OCI-LY3 (cell line): ENCODE data around the gene ARHGEF28.

Experiments used
- CTCF ChIP-seq: fragments of 200-600, 300-600 bp; sonication (generic); IDR thresholded peaks from 2 replicates; pipeline ENCODE4 v1.5.1; 2014; ENCODE audit warnings: antibody characterized with exemption, low read length, low read depth
- EZH2phosphoT487 ChIP-seq: fragments of 200-600 bp; shearing (Covaris generic); IDR thresholded peaks from 2 replicates; pipeline ENCODE4 v1.6.1; 2018; ENCODE audit warnings: antibody characterized with exemption, mixed run types, low read depth

- TF ChIP-seq CTCF (no peak), EZH2phosphoT487 (no peak)
Measured at GRCh38 chr5:73678807-73679206, 52.8 kb downstream of the ARHGEF28 start.
